GM19452 (cell line): ENCODE measurements around the gene SDSL.

Experiments
- ATAC-seq: cut with Tn5 transposase; IDR thresholded peaks from one replicate; pipeline ENCODE4 v1.9.1; 2021; ENCODE audit not compliant: unreplicated experiment

SDSL gene

GRCh38 chr12:113479216-113479589 lies 57.0 kb downstream of the SDSL start:
- no peak for ATAC-seq

GRCh38 chr12:113479590-113480335 lies 57.6 kb downstream of the SDSL start:
- ATAC-seq, result no peak

GRCh38 chr12:113480336-113480971 lies 58.3 kb downstream of the SDSL start:
- no peak for ATAC-seq

GRCh38 chr12:113482334-113482733 lies 60.2 kb downstream of the SDSL start:
- no peak for ATAC-seq

GRCh38 chr12:113485330-113485729 lies 63.1 kb downstream of the SDSL start:
- no peak for ATAC-seq

GRCh38 chr12:113486722-113487121 lies 64.5 kb downstream of the SDSL start:
- ATAC-seq, result no peak
